HG03025 (cell line): ENCODE results near the gene MEOX1.

Experiments
- ATAC-seq: cut with Tn5 transposase; IDR thresholded peaks from one replicate; pipeline ENCODE4 v1.9.1; 2021; ENCODE audit warnings: mild to moderate bottlenecking, moderate library complexity; ENCODE audit not compliant: unreplicated experiment, low FRiP score

The MEOX1 gene

DNA sequence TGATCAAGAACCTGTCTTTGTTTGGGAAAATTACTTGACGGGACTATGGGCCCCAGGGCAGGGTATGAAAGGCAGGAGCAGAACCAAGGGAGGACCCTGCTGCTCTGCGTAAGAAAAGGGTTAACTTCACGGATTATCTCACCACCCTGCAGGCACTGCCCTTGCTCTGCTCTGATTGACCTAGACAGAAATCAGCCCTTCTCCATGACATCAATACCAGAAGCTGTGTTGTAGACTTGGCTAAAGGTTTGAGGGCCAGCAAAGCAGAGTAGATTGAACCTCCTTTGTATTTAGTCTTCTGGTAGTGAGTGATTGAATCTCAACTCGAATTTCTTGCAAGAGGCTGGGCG, 62.7 kb downstream of the MEOX1 start:
- ATAC-seq = no peak

DNA sequence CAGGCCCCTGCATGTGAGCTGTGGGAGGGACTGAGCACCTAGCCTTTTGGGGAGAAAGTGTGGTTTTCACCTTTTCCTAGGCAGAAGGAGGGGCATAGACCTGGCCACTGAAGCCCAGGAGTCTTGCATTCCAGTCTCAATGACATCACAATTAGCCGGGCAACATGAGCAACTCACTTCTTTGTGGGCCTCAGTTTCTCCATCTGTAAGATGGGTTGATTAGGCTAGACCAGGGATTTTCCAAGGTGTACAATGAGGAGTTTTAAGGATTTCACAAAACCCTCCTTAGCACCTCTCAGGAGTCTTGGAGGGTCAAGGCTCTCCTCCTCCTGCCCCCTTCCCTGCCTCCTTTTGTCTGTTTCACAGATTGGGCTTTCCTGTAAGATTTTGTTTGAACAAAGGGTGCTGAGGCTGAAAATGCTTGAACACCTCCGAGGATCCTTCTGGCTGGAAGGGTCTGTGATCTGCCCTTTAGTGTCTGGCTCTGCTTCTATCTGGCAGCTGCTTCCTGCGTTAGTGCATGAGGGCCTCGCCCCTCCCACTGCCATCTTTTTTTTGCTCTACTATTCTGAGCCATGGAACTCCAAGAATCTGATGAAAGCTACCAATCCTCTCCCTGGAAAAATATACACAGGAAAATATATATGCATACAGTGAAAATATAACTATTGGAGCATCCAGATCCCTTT, 63.2 kb downstream of the MEOX1 start:
- no peak for ATAC-seq

DNA sequence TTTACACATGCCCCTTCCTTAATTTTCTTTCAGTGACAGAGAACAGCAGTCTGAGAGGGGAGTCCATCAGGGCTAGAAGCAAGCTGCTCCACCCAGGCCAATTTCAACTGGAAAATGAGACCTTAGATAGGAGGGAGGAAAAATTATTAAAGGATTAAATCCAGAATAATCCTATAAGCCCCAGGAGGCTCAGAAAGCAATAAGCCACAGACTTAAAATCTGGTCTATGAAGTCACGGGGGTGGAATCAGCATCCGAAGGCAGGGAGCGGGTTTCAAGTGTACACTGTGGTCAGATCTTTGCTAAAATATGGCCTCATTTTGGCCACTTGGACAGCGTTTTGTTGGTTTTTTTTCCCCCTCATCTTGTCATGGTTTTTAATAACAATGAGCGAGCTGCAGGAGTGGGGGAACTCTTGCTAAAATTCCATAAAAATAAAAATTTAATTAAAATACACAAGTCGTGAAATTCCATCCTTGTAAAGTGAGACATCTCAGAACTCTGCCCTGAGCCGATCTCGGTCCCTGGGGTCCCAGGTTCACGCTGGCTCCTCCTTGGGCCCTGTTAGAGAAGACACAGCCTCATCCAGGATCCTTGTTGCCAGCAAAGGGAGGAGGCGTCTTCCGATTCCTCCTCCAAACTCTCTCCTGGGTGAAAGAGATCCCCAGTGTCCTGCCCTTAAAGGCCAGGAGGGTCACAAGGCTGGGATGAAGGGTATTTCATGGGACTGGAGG, 63.9 kb downstream of the MEOX1 start:
- ATAC-seq = no peak

DNA sequence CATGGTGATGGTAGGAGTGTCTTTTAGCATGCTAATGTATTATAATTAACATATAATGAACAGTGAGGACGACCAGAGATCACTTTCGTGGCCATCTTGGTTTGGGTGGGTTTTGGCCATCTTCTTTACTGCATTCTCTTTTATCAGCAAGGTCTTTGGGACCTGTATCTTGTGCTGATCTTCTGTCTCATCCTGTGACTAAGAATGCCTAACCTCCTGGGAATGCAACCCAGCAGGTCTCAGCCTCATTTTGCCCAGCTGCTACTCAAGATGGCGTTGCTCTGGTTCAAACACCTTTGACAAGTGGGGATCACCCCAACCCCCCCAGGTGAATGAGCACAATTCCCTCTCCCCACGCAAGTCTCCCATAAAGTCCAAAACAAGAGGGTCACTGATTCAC, 66.3 kb downstream of the MEOX1 start:
- ATAC-seq = no peak

DNA sequence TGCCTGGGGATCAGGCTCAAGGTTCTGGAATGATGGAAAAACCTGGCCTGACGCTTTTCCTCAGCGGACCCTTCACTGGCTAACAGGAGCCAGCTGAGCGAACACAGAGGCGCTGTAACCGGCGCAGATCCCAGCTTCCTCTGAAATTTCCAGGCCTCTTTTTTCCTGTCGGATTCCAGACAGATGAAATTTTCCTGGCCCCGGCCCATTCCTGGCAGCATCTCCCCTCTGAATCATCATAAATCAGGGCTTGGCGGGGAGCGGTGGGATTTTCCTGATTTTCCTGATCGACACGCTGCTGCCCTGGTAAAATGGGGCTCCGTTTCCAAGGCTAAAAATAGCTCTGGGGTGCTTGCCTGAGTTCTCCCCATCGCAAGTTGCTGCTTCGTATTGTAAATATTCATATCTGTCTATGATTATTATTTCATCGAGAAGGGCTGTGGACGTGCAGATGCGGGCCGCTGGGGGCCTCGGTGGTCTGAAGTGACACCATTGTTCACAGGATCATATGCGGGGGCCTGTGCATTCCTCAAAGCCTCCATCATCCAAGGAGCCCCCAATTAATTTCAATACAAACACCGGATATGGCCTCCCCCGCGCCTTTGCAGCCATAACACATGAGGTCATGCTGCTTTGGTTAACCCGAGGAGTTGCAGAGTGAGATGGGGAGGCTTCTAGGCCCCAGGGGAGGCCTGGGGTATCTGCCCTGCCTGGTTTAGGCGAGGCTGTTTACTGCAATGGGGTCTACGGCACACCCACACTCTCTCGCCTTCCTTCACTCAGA, 69.8 kb downstream of the MEOX1 start:
- no peak for ATAC-seq

DNA sequence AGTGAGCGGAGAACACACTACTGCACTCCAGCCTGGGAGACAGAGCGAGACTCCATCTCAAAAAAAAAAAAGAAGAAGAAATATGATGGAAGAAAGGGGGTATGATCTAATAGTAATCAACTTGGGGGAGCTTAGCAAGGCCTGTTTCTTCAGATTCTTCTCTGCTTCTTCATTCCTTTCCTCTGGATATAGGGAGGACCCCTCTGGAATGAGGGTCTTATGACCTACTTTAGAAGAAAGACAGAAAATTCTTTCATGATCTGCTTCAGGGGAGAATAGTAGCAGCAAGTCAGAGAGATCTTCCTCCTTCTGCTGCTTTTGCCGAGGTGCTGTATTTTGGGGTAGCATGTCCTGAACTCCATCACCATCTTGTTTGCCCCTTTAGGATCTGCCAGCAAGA, 70.7 kb downstream of the MEOX1 start:
- no peak for ATAC-seq
